ENCODE data around the gene DAPK1.

Gene DAPK1

DNA sequence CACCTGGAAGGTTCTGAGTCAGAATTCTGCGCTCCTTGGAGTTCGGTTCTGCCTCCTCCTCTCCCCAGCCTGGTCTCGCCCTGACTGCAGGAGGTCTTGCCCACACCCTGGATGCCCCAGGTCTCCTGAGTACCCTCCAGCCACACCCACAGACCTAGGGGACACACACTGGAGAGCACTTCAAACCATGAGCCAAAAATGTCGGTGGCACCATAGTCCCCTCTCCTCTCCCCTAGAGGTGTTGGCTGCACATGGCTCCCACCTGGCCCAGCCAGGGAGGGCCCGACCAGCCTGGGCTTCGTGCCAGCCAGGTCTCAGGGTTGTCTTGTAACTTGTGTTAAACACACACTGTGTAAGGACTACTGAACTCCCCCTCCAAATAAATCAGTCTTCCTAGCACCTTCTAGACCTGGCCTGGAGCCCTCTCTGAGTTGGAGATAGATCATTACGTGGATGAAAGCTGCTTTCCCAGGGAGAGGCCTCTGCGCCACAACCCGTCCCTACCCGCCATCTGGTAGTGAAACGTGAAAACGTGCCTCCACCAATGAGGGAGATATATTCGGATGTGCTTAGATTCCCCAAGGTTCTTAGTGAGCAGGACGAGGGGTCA lies 178.3 kb downstream of the DAPK1 start:
- Histone ChIP-seq H2BK5ac (ENCODE audit: low read depth, low read length, poor library complexity, severe bottlenecking) (no peak overlapping the region), H3K18ac (ENCODE audit: low read depth in 1 of 2, low read length in 2 of 2) (no peak overlapping the region), H3K14ac (ENCODE audit: low read length in 2 of 2) (no peak overlapping the region), H3K36me3 (ENCODE audit: control insufficient read depth in 1 of 2, insufficient read depth in 2 of 2, low read depth in 1 of 2, low read length in 2 of 2) (peaks cover 0 to 58% of the 10 kb centered on the region in 2 experiments), H3K4ac (ENCODE audit: low read depth in 1 of 2, low read length in 2 of 2) (no peak overlapping the region), H3K4me2 (ENCODE audit: low read length, poor library complexity, severe bottlenecking) (no peak overlapping the region), H3K4me3 (ENCODE audit: insufficient read depth in 1 of 2, low read depth in 1 of 2, low read length in 2 of 2) (no peak overlapping the region), H2BK120ac (ENCODE audit: low read depth, low read length) (no peak overlapping the region), H4K91ac (ENCODE audit: low read length) (no peak overlapping the region), H3K9ac (ENCODE audit: low read length) (no peak overlapping the region), H3K27ac (ENCODE audit: low read length, poor library complexity, severe bottlenecking) (no peak overlapping the region), H2AK5ac (ENCODE audit: low read length, severe bottlenecking) (no peak overlapping the region), H2BK12ac (ENCODE audit: low read length in 2 of 2) (no peak overlapping the region), H3K27me3 (ENCODE audit: control insufficient read depth in 1 of 2, insufficient read depth in 1 of 2, low read length in 2 of 2) (no peaks in the 10 kb centered on the region), H2BK15ac (ENCODE audit: low read depth, poor library complexity, severe bottlenecking) (no peak overlapping the region), H3K9me3 (ENCODE audit: control insufficient read depth, low read length) (no peaks in the 10 kb centered on the region), H3K23ac (ENCODE audit: low read length in 2 of 2) (no peak overlapping the region), H2AFZ (ENCODE audit: low read depth, low read length) (no peak overlapping the region), H3K4me1 (ENCODE audit: control insufficient read depth, insufficient read depth, low read depth, low read length) (peaks cover 7% of the 10 kb centered on the region), H4K8ac (ENCODE audit: low read length) (no peak overlapping the region), H3K79me1 (replicated peaks; ENCODE audit: low read length, poor library complexity, severe bottlenecking) (peaks cover 16% of the 10 kb centered on the region)
- no peak for DNase-seq
- 92% methylated on average over 14 of the region's 14 CpGs for WGBS

- Histone ChIP-seq H3K4me2 (ENCODE audit: low read length, poor library complexity, severe bottlenecking) (no peak overlapping the region), H3K4me1 (ENCODE audit: control insufficient read depth, insufficient read depth, low read depth, low read length) (peaks cover 1% of the 10 kb centered on the region), H3K14ac (ENCODE audit: low read length in 2 of 2) (no peak overlapping the region), H2BK15ac (ENCODE audit: low read depth, poor library complexity, severe bottlenecking) (no peak overlapping the region), H3K9ac (ENCODE audit: low read length) (no peak overlapping the region), H3K27me3 (ENCODE audit: control insufficient read depth in 1 of 2, insufficient read depth in 1 of 2, low read length in 2 of 2) (no peaks in the 10 kb centered on the region), H3K9me3 (ENCODE audit: control insufficient read depth, low read length) (no peaks in the 10 kb centered on the region), H3K4ac (ENCODE audit: low read depth in 1 of 2, low read length in 2 of 2) (no peak overlapping the region), H2BK5ac (ENCODE audit: low read depth, low read length, poor library complexity, severe bottlenecking) (no peak overlapping the region), H3K79me1 (replicated peaks; ENCODE audit: low read length, poor library complexity, severe bottlenecking) (peaks cover 19% of the 10 kb centered on the region), H2AK5ac (ENCODE audit: low read length, severe bottlenecking) (no peak overlapping the region), H2AFZ (ENCODE audit: low read depth, low read length) (no peak overlapping the region), H2BK12ac (ENCODE audit: low read length in 2 of 2) (no peak overlapping the region), H4K91ac (ENCODE audit: low read length) (no peak overlapping the region), H4K8ac (ENCODE audit: low read length) (no peak overlapping the region), H3K18ac (ENCODE audit: low read depth in 1 of 2, low read length in 2 of 2) (no peak overlapping the region), H2BK120ac (ENCODE audit: low read depth, low read length) (no peak overlapping the region), H3K23ac (ENCODE audit: low read length in 2 of 2) (no peak overlapping the region), H3K27ac (ENCODE audit: low read length, poor library complexity, severe bottlenecking) (no peak overlapping the region), H3K4me3 (ENCODE audit: insufficient read depth in 1 of 2, low read depth in 1 of 2, low read length in 2 of 2) (no peak overlapping the region), H3K36me3 (ENCODE audit: control insufficient read depth in 1 of 2, insufficient read depth in 2 of 2, low read depth in 1 of 2, low read length in 2 of 2) (peaks cover 7 to 63% of the 10 kb centered on the region in 2 experiments)
- 87% methylated on average over 14 of the region's 14 CpGs for WGBS
- DNase-seq = no peak
Observed at GRCh38 chr9:87676976-87677775, 179.5 kb downstream of the DAPK1 start.

DNA sequence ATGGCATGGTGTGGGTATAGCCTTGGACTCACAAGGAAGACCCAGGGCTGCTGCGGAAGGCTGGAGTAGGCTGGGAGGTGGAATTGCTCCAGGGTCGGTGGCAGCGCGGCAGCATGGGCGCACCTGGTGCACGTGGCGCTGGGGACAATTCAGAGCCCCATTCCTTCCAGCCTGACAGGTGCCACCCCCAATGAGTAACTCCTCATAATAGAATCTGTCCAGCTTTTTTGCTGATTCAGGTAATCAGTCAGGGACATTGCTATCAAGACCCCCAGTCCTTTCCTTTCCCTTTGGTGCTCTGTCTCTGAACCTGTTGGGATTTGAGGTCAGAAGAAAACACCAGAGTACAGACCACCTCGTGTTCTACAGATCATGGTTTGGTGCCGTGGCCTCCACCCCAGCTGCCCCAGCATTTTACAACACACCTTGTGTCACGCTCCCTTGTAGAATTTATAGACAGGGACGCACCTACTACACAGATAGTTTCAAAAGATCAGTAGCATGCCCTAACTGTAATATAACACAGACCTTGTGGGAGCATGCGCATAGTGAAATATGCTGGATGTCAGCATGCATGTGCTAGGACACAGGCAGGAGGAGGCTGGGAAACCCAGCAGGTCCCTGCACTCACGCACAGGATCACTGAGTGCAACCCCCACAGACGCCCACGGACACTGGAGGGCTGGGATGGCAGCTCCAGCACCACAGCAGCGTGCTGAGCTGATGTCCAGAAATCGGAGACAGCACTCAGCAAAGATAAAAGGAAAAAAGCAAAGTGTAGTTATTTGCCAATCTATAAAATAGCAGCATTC lies 180.3 kb downstream of the DAPK1 start:
- Histone ChIP-seq H3K4ac (ENCODE audit: low read depth in 1 of 2, low read length in 2 of 2) (no peak overlapping the region), H3K36me3 (ENCODE audit: control insufficient read depth in 1 of 2, insufficient read depth in 2 of 2, low read depth in 1 of 2, low read length in 2 of 2) (peaks cover 10 to 61% of the 10 kb centered on the region in 2 experiments), H2AK5ac (ENCODE audit: low read length, severe bottlenecking) (no peak overlapping the region), H2BK12ac (ENCODE audit: low read length in 2 of 2) (no peak overlapping the region), H3K23ac (ENCODE audit: low read length in 2 of 2) (no peak overlapping the region), H3K4me3 (ENCODE audit: insufficient read depth in 1 of 2, low read depth in 1 of 2, low read length in 2 of 2) (no peak overlapping the region), H3K27ac (ENCODE audit: low read length, poor library complexity, severe bottlenecking) (no peak overlapping the region), H2BK15ac (ENCODE audit: low read depth, poor library complexity, severe bottlenecking) (no peak overlapping the region), H3K14ac (ENCODE audit: low read length in 2 of 2) (no peak overlapping the region), H2BK5ac (ENCODE audit: low read depth, low read length, poor library complexity, severe bottlenecking) (no peak overlapping the region), H4K8ac (ENCODE audit: low read length) (no peak overlapping the region), H3K27me3 (ENCODE audit: control insufficient read depth in 1 of 2, insufficient read depth in 1 of 2, low read length in 2 of 2) (no peaks in the 10 kb centered on the region), H3K4me2 (ENCODE audit: low read length, poor library complexity, severe bottlenecking) (no peak overlapping the region), H3K18ac (ENCODE audit: low read depth in 1 of 2, low read length in 2 of 2) (no peak overlapping the region), H3K9ac (ENCODE audit: low read length) (no peak overlapping the region), H2AFZ (ENCODE audit: low read depth, low read length) (no peak overlapping the region), H4K91ac (ENCODE audit: low read length) (no peak overlapping the region), H3K79me1 (replicated peaks; ENCODE audit: low read length, poor library complexity, severe bottlenecking) (peaks cover 16% of the 10 kb centered on the region), H2BK120ac (ENCODE audit: low read depth, low read length) (no peak overlapping the region), H3K4me1 (ENCODE audit: control insufficient read depth, insufficient read depth, low read depth, low read length) (peaks cover 1% of the 10 kb centered on the region), H3K9me3 (ENCODE audit: control insufficient read depth, low read length) (no peaks in the 10 kb centered on the region)
- 93% methylated on average over 16 of the region's 17 CpGs for WGBS
- no peak for DNase-seq

Data from mesenchymal stem cell (in vitro differentiated cells and primary cell).